A549 (cell line): Measurements from ENCODE around the gene UBN1.

ENCODE experiments used
- CBX2 ChIP-seq: fragments of 200-600 bp; sonication (generic); IDR thresholded peaks from 2 replicates; pipeline ENCODE4 v1.6.1; 2016; ENCODE audit warnings: low read depth, mild to moderate bottlenecking, borderline replicate concordance
- CHD2 ChIP-seq: fragments of 150-350 bp; IDR thresholded peaks from 2 replicates; pipeline ENCODE4 v1.6.1; 2014; ENCODE audit warnings: low read length; ENCODE audit not compliant: partially characterized antibody
- CHD4 ChIP-seq: fragments of 200-600 bp; sonication (generic); IDR thresholded peaks from 2 replicates; pipeline ENCODE4 v1.6.1; 2016; ENCODE audit warnings: antibody characterized with exemption, mild to moderate bottlenecking, borderline replicate concordance
- CTCF ChIP-seq: fragments of >200 bp; sonication (Bioruptor Twin); formaldehyde crosslinking; IDR thresholded peaks from 3 replicates; pipeline ENCODE4 v1.5.1; 2016
- EP300 ChIP-seq, 2 experiments: fragments of >200 bp; sonication (Bioruptor Twin); formaldehyde crosslinking; IDR thresholded peaks; 2 replicates in 1 of 2; 3 replicates in 1 of 2; pipeline ENCODE4 v1.6.1; 2016 to 2017
- JUN ChIP-seq, 2 experiments: fragments of >200 bp; sonication (Bioruptor Twin); formaldehyde crosslinking; IDR thresholded peaks; 2 replicates in 1 of 2; 3 replicates in 1 of 2; pipeline ENCODE4 v1.6.1; 2016 to 2017
- JUNB ChIP-seq: fragments of >200 bp; sonication (Bioruptor Twin); formaldehyde crosslinking; IDR thresholded peaks from 2 replicates; pipeline ENCODE4 v1.6.1; 2016
- MAFK ChIP-seq: fragments of 450-650 bp; IDR thresholded peaks from 2 replicates; pipeline ENCODE4 v1.6.1; 2014; ENCODE audit not compliant: partially characterized antibody
- PBX3 ChIP-seq: IDR thresholded peaks from 2 replicates; pipeline ENCODE4 v1.6.1; 2012
- POLR2A ChIP-seq: IDR thresholded peaks from 2 replicates; pipeline ENCODE4 v1.6.1; 2012; ENCODE audit warnings: mild to moderate bottlenecking, low read length
- RNF2 ChIP-seq: fragments of 200-600 bp; sonication (generic); IDR thresholded peaks from 2 replicates; pipeline ENCODE4 v1.6.1; 2016; ENCODE audit warnings: low read depth, mild to moderate bottlenecking, antibody characterized with exemption, moderate library complexity, borderline replicate concordance
- TF ChIP-seq, protein P1 (sequence below): IDR thresholded peaks from 2 replicates; pipeline ENCODE4 v1.6.1; 2012
- TF ChIP-seq, protein P2 (sequence below): fragments of 200-600 bp; sonication (generic); IDR thresholded peaks from 2 replicates; pipeline ENCODE4 v1.6.1; 2016; ENCODE audit warnings: antibody characterized with exemption, mild to moderate bottlenecking, moderate library complexity

- no peak for TF ChIP-seq EP300 (IDR thresholded peaks at IDR 0.05)
- TF ChIP-seq JUNB = no peak
- TF ChIP-seq CBX2 = no peak
- TF ChIP-seq CTCF = no peak
- TF ChIP-seq CHD4 = no peak
- no peak for TF ChIP-seq POLR2A
- no peak for TF ChIP-seq MAFK
- no peak for TF ChIP-seq CHD2
- TF ChIP-seq, protein P1, sequence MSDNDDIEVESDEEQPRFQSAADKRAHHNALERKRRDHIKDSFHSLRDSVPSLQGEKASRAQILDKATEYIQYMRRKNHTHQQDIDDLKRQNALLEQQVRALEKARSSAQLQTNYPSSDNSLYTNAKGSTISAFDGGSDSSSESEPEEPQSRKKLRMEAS = no peak
- TF ChIP-seq, protein P2, sequence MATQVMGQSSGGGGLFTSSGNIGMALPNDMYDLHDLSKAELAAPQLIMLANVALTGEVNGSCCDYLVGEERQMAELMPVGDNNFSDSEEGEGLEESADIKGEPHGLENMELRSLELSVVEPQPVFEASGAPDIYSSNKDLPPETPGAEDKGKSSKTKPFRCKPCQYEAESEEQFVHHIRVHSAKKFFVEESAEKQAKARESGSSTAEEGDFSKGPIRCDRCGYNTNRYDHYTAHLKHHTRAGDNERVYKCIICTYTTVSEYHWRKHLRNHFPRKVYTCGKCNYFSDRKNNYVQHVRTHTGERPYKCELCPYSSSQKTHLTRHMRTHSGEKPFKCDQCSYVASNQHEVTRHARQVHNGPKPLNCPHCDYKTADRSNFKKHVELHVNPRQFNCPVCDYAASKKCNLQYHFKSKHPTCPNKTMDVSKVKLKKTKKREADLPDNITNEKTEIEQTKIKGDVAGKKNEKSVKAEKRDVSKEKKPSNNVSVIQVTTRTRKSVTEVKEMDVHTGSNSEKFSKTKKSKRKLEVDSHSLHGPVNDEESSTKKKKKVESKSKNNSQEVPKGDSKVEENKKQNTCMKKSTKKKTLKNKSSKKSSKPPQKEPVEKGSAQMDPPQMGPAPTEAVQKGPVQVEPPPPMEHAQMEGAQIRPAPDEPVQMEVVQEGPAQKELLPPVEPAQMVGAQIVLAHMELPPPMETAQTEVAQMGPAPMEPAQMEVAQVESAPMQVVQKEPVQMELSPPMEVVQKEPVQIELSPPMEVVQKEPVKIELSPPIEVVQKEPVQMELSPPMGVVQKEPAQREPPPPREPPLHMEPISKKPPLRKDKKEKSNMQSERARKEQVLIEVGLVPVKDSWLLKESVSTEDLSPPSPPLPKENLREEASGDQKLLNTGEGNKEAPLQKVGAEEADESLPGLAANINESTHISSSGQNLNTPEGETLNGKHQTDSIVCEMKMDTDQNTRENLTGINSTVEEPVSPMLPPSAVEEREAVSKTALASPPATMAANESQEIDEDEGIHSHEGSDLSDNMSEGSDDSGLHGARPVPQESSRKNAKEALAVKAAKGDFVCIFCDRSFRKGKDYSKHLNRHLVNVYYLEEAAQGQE = no peak
- no peak for TF ChIP-seq PBX3
- no peak for TF ChIP-seq RNF2
- no peak for TF ChIP-seq JUN (IDR thresholded peaks at IDR 0.05)
These were observed 20.3 kb upstream of the UBN1 start for GRCh38 chr16:4826980-4827379.
